Activated gamma-delta T cell (primary cell): ENCODE results near the gene NEAT1.

Experiments
- DNase-seq: peaks from one replicate; lab custom pipeline; 2025; lab: John Stamatoyannopoulos, UW

Gene NEAT1

GRCh38 chr11:65389294-65389980 is 33.2 kb upstream of the NEAT1 start:
- no peak for DNase-seq

GRCh38 chr11:65390099-65390941 is 32.3 kb upstream of the NEAT1 start:
- DNase-seq, result no peak

GRCh38 chr11:65390996-65391395 is 31.6 kb upstream of the NEAT1 start:
- no peak for DNase-seq

GRCh38 chr11:65392186-65392829 is 30.3 kb upstream of the NEAT1 start:
- no peak for DNase-seq

- DNase-seq, result no peak
Observed at GRCh38 chr11:65392899-65393298, 29.7 kb upstream of the NEAT1 start.

GRCh38 chr11:65393513-65394079 is 29.0 kb upstream of the NEAT1 start:
- no peak for DNase-seq

GRCh38 chr11:65394125-65394536 is 28.5 kb upstream of the NEAT1 start:
- no peak for DNase-seq

- DNase-seq, result no peak
Observed at GRCh38 chr11:65395961-65396530, 26.6 kb upstream of the NEAT1 start.

GRCh38 chr11:65396769-65397745 is 25.5 kb upstream of the NEAT1 start:
- no peak for DNase-seq

- DNase-seq, result no peak
Observed at GRCh38 chr11:65398362-65398910, 24.2 kb upstream of the NEAT1 start.

- DNase-seq, result no peak
Observed at GRCh38 chr11:65399249-65399648, 23.3 kb upstream of the NEAT1 start.

- DNase-seq, result no peak
Observed at GRCh38 chr11:65399845-65400244, 22.8 kb upstream of the NEAT1 start.

GRCh38 chr11:65400307-65401072 is 22.1 kb upstream of the NEAT1 start:
- DNase-seq, result no peak

GRCh38 chr11:65401073-65401802 is 21.4 kb upstream of the NEAT1 start:
- DNase-seq, result no peak

GRCh38 chr11:65401803-65402248 is 20.8 kb upstream of the NEAT1 start:
- no peak for DNase-seq

GRCh38 chr11:65402790-65403189 is 19.8 kb upstream of the NEAT1 start:
- DNase-seq, result no peak

- DNase-seq, result no peak
Observed at GRCh38 chr11:65403607-65404121, 18.9 kb upstream of the NEAT1 start.

- no peak for DNase-seq
Observed at GRCh38 chr11:65404210-65404609, 18.4 kb upstream of the NEAT1 start.
